K562 (cell line): ENCODE data around the gene TMC5. TPM values are rescaled to one million over a fixed set of nuclear protein-coding genes. Genes with fewer than 3 reads are reported as not detected.

Experiments
- ATAC-seq: fragments of 200-7000 bp; cut with Tn5 transposase; 3 replicates; pipeline ENCODE4 v1.9.1; 2020; ENCODE audit warnings: moderate library complexity
- BruUV-seq: library from RNA; stranded (reverse); fragments of 400-500 nt; replicated peaks from 2 replicates; lab custom pipeline; 2021; lab: Mats Ljungman, UMichigan
- CTCF ChIA-PET: fragments of 300-600 bp; formaldehyde crosslinking; extraction: SDS; loops from one replicate; lab custom pipeline; 2021; ENCODE audit warnings: low intra/inter-chr PET ratio; lab: Yijun Ruan, JAX
- POLR2A ChIA-PET: fragments of 300-600, 350-650 bp; sonication (Branson Sonifier 250); formaldehyde crosslinking; extraction: SDS; loops from one replicate; lab custom pipeline; 2021; ENCODE audit warnings: antibody characterized with exemption, inconsistent platforms; lab: Yijun Ruan, JAX
- DNase-seq, 4 experiments: peaks; one replicate each; pipeline versions ENCODE4 v3.0.0 to v3.0.0-alpha.2; 2011 to 2018; ENCODE audit warnings: low spot score in 3 of 4, mixed read lengths in 3 of 4; ENCODE audit errors: extremely low read depth in 1 of 4
- FAIRE-seq: peaks from 2 replicates; lab custom pipeline; 2011; peaks lifted over from hg19 to GRCh38; lab: Jason Lieb, UNC
- H2AFZ ChIP-seq: 2 replicates; pipeline ENCODE4 v1.6.0; 2011; ENCODE audit warnings: low read depth, low read length, control low read depth, inconsistent platforms
- H3K27ac ChIP-seq: fragments of 200-600 bp; 3 replicates; pipeline ENCODE4 v1.8.0; 2011; ENCODE audit warnings: low read depth, mild to moderate bottlenecking, control low read depth, inconsistent platforms, low read length, moderate library complexity, mixed read lengths; ENCODE audit errors: extremely low read depth
- H3K27me3 ChIP-seq, 2 experiments: fragments of 300-600 bp in 1 of 2; 2 replicates in 1 of 2; 3 replicates in 1 of 2; pipeline versions ENCODE4 v1.6.0 to v1.8.0; 2011; ENCODE audit warnings: inconsistent platforms in 2 of 2, low read length in 2 of 2, mild to moderate bottlenecking in 1 of 2, mixed read lengths in 1 of 2, moderate library complexity in 1 of 2; ENCODE audit not compliant: control insufficient read depth in 2 of 2, insufficient read depth in 2 of 2
- H3K36me3 ChIP-seq: fragments of 300-600 bp; 3 replicates; pipeline ENCODE4 v1.8.0; 2011; ENCODE audit warnings: mild to moderate bottlenecking, low read length, inconsistent platforms; ENCODE audit not compliant: control insufficient read depth, insufficient read depth
- H3K4me1 ChIP-seq, 2 experiments: fragments of 200-600 bp in 1 of 2; replicated peaks in 1 of 2; 2 replicates in 1 of 2; 3 replicates in 1 of 2; pipeline versions ENCODE4 v1.5.1 to v1.8.0; 2011; ENCODE audit warnings: inconsistent platforms in 2 of 2, low read length in 2 of 2, mild to moderate bottlenecking in 1 of 2, mixed read lengths in 1 of 2, moderate library complexity in 1 of 2; ENCODE audit not compliant: control insufficient read depth in 2 of 2, insufficient read depth in 2 of 2
- H3K4me2 ChIP-seq: 2 replicates; pipeline ENCODE4 v1.6.1; 2011; ENCODE audit warnings: low read length, control low read depth, inconsistent platforms, mixed read lengths; ENCODE audit not compliant: insufficient read depth
- H3K4me3 ChIP-seq: fragments of 200-600 bp; sonication (generic), shearing (Covaris generic); 2 replicates; pipeline ENCODE4 v1.5.1; 2016; ENCODE audit warnings: control low read depth, inconsistent platforms
- H3K79me2 ChIP-seq: fragments of 200-600 bp; 3 replicates; pipeline ENCODE4 v1.8.0; 2011; ENCODE audit warnings: low read length, inconsistent platforms; ENCODE audit not compliant: control insufficient read depth, insufficient read depth
- H3K9ac ChIP-seq, 2 experiments: 2 replicates each; pipeline versions ENCODE4 v1.6.0 to v1.6.1; 2011; ENCODE audit warnings: low read depth in 2 of 2, low read length in 2 of 2, control low read depth in 1 of 2, inconsistent platforms in 1 of 2, mild to moderate bottlenecking in 1 of 2, mixed read lengths in 1 of 2; ENCODE audit not compliant: insufficient read depth in 1 of 2
- H3K9me1 ChIP-seq: one replicate; pipeline ENCODE4 v1.6.0; 2011; ENCODE audit warnings: inconsistent platforms, mild to moderate bottlenecking, low read length, moderate library complexity; ENCODE audit not compliant: control insufficient read depth, insufficient read depth
- H3K9me3 ChIP-seq: replicated peaks from 2 replicates; pipeline ENCODE4 v1.5.1; 2011; ENCODE audit warnings: low read depth, low read length, inconsistent platforms; ENCODE audit not compliant: control insufficient read depth, insufficient read depth
- H4K20me1 ChIP-seq: replicated peaks from 2 replicates; pipeline ENCODE4 v1.6.1; 2011; ENCODE audit warnings: low read length, inconsistent platforms, mixed read lengths; ENCODE audit not compliant: control insufficient read depth, insufficient read depth
- AFF1 ChIP-seq, 2 experiments: fragments of 450-650 bp; IDR thresholded peaks; 2 replicates each; pipeline ENCODE4 v1.6.1; 2018; ENCODE audit warnings: mild to moderate bottlenecking in 2 of 2, low read depth in 1 of 2; ENCODE audit not compliant: partially characterized antibody in 2 of 2
- ATF2 ChIP-seq: sonication (generic); formaldehyde crosslinking; IDR thresholded peaks from 2 replicates; pipeline ENCODE4 v1.8.1; 2022; ENCODE audit warnings: missing genetic modification reagents
- CBX5 ChIP-seq: IDR thresholded peaks from 2 replicates; pipeline ENCODE4 v1.6.1; 2014; ENCODE audit warnings: low read depth, borderline replicate concordance
- DMBX1 ChIP-seq: fragments of 250-450 bp; sonication (Bioruptor Pico); IDR thresholded peaks from 2 replicates; pipeline ENCODE4 v1.8.0; 2022; ENCODE audit warnings: inconsistent platforms, mild to moderate bottlenecking, moderate library complexity, borderline replicate concordance
- GATAD2A ChIP-seq: fragments of 450-650 bp; IDR thresholded peaks from 2 replicates; pipeline ENCODE4 v1.6.1; 2017
- KDM4B ChIP-seq, 2 experiments: fragments of 450-650 bp in 1 of 2; sonication (generic) in 1 of 2; IDR thresholded peaks; 2 replicates each; pipeline ENCODE4 v1.6.1; 2016 to 2017; ENCODE audit warnings: borderline replicate concordance in 2 of 2, antibody characterized with exemption in 1 of 2, low read depth in 1 of 2, mild to moderate bottlenecking in 1 of 2
- MTA3 ChIP-seq: fragments of 450-650 bp; formaldehyde crosslinking; IDR thresholded peaks from 2 replicates; pipeline ENCODE4 v1.6.1; 2017; ENCODE audit warnings: mild to moderate bottlenecking, borderline replicate concordance
- NONO ChIP-seq, 2 experiments: fragments of 200-400 bp in 1 of 2; fragments of 450-650 bp in 1 of 2; formaldehyde crosslinking in 1 of 2; IDR thresholded peaks; 2 replicates each; pipeline ENCODE4 v1.6.1; 2017; ENCODE audit warnings: low read depth in 2 of 2, mild to moderate bottlenecking in 2 of 2, moderate library complexity in 2 of 2, low read length in 1 of 2
- SMARCA5 ChIP-seq: fragments of 450-650 bp; IDR thresholded peaks from 2 replicates; pipeline ENCODE4 v1.6.1; 2016
- ZFP1 ChIP-seq: fragments of 450-650 bp; formaldehyde crosslinking; IDR thresholded peaks from 2 replicates; pipeline ENCODE4 v1.4.0; 2020; ENCODE audit warnings: mild to moderate bottlenecking, mixed read lengths
- ZNF253 ChIP-seq: fragments of 250-450 bp; sonication (Bioruptor Pico); conservative IDR thresholded peaks from 2 replicates; pipeline ENCODE4 v1.6.1; 2021; ENCODE audit warnings: mild to moderate bottlenecking
- ZNF551 ChIP-seq: fragments of 250-450 bp; sonication (Bioruptor Pico); IDR thresholded peaks from 2 replicates; pipeline ENCODE4 v1.5.0; 2021; ENCODE audit warnings: mild to moderate bottlenecking, moderate library complexity
- whole genome bisulfite sequencing: fragments of 100-300 bp; shearing (Covaris generic); methylation state at CpG from one replicate; pipeline ENCODE4 v1.1.6; 2016; ENCODE audit warnings: low coverage, mixed read lengths; ENCODE audit not compliant: insufficient coverage; ENCODE audit errors: missing lambda C conversion rate; 5-methylcytosine and 5-hydroxymethylcytosine counted together
- in situ Hi-C: fragments of 300-500 bp; cut with MboI; formaldehyde crosslinking; loops from 4 replicates; pipeline ENCODE4 v1.15.0; 2018; ENCODE audit warnings: inconsistent platforms, mixed read lengths
- intact Hi-C: fragments of 100-400 bp; cut with micrococcal nuclease; formaldehyde crosslinking; loops from 2 replicates; pipeline ENCODE4 v1.14.2; 2022
- polyA plus RNA-seq, 8 experiments: library from polyadenylated mRNA; depleted of rRNA in 4 of 8; stranded (reverse) in 5 of 8; unstranded in 3 of 8; fragments of >200 nt; fragmentation: Nextera tagmentation in 2 of 8; fragmentation: Illumina TruSeq in 1 of 8; extraction: Ambion mirVana in 2 of 8; extraction: Trizol in 1 of 8; gene quantifications; 2 replicates each; pipeline versions ENCODE4 v1.2.1 to v1.2.3, GENCODE V29; 2011 to 2014; ENCODE audit warnings: inconsistent platforms in 1 of 8, missing spikeins in 1 of 8
- total RNA-seq, 7 experiments: library from RNA; depleted of rRNA in 6 of 7; stranded (reverse); fragments of >200 nt in 6 of 7; fragmentation: Illumina TruSeq in 2 of 7; extraction: Trizol in 2 of 7; gene quantifications; 2 replicates each; pipeline versions ENCODE4 v1.2.1 to v1.2.3, GENCODE V29; 2011 to 2021; ENCODE audit warnings: low replicate concordance in 1 of 7
- TF ChIP-seq, protein P1 (sequence below): sonication (generic); formaldehyde crosslinking; IDR thresholded peaks from 2 replicates; pipeline ENCODE4 v1.8.0; 2022; ENCODE audit warnings: missing genetic modification reagents, mild to moderate bottlenecking, borderline replicate concordance

Gene TMC5
- total and polyA plus RNA-seq, 9 of the 15 experiments (the other 6 are each of a cell fraction or from before 2014, with no cell fraction given): 0.83 to 2.6 (median 1.6) TPM

DNA sequence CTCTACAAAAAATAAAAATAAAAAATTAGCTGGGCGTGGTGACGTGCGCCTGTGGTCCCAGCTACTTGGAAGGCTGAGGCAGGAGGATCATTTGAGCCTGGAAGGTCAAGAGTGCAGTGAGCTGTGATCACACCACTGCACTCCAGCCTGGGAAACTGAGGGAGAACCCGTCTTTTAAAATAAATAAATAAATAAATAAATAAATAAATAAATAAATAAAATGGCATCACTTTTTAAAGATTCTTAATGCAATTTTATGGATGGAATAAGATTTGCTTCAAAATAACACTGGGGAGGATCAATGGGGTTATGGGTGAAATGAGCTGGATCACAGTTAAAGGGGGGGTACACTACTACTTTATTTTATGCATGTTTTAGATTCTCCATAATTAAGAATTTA lies 89.3 kb downstream of the TMC5 start:
- H3K9me3 ChIP-seq: no peaks in the 10 kb centered on the region
- no peak for TF ChIP-seq ZFP1
- TF ChIP-seq KDM4B (IDR thresholded peaks at IDR 0.05; ENCODE audit: borderline replicate concordance in 2 of 2, low read depth in 1 of 2): no peak
- TF ChIP-seq ZNF551 (CRISPR knock-in tag): no peak
- TF ChIP-seq SMARCA5: no peak
- TF ChIP-seq AFF1 (IDR thresholded peaks at IDR 0.05; ENCODE audit: low read depth in 1 of 2, partially characterized antibody in 2 of 2): no peak
- TF ChIP-seq, protein P1, sequence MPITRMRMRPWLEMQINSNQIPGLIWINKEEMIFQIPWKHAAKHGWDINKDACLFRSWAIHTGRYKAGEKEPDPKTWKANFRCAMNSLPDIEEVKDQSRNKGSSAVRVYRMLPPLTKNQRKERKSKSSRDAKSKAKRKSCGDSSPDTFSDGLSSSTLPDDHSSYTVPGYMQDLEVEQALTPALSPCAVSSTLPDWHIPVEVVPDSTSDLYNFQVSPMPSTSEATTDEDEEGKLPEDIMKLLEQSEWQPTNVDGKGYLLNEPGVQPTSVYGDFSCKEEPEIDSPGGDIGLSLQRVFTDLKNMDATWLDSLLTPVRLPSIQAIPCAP (CRISPR knock-in tag): no peak
- no peak for TF ChIP-seq ATF2
- no peak for TF ChIP-seq ZNF253
- TF ChIP-seq MTA3: no peak
- TF ChIP-seq DMBX1 (CRISPR knock-in tag): no peak
- no peak for TF ChIP-seq CBX5
- TF ChIP-seq GATAD2A: no peak
- no peak for TF ChIP-seq NONO (IDR thresholded peaks at IDR 0.05; ENCODE audit: low read depth in 2 of 2, low read length in 1 of 2)

More for the DNA sequence above, 89.3 kb downstream of the TMC5 start:
- Histone ChIP-seq H4K20me1 (no peaks in the 10 kb centered on the region), H3K27ac (no peak overlapping the region), H3K27me3 (no peaks in the 10 kb centered on the region), H3K4me3 (no peak overlapping the region), H3K9me1 (peaks cover 4% of the 10 kb centered on the region), H3K79me2 (no peaks in the 10 kb centered on the region), H3K36me3 (peaks cover 59% of the 10 kb centered on the region), H3K9ac (no peak overlapping the region), H3K4me1 (no peaks in the 10 kb centered on the region), H3K4me2 (no peak overlapping the region), H2AFZ (no peak overlapping the region)
- WGBS: 98% methylated on average over 4 of the region's 4 CpGs
- no TSS peak for BruUV-seq
- in situ Hi-C loops (no loop called here), intact Hi-C loops (no loop called here)
- no peak for ATAC-seq
- no peak for DNase-seq
- FAIRE-seq: no peak
- ChIA-PET CTCF (no interaction called here), POLR2A (interaction anchor here (0.5 kb wide), 1 partner anchor 117 kb away, joined by 3 read pairs; no protein-coding TSS in a partner anchor)
